HL-60 (cell line): ENCODE data around the gene RAB3C.

ENCODE experiments used
- DNase-seq, 2 experiments: peaks; one replicate each; pipeline ENCODE4 v3.0.0-alpha.2; 2010 to 2020; ENCODE audit warnings: low read depth in 1 of 2, low spot score in 1 of 2
- H3K27ac ChIP-seq: fragments of 250-450 bp; sonication (Bioruptor Pico); replicated peaks from 2 replicates; pipeline ENCODE4 v1.5.1; 2020; ENCODE audit warnings: mild to moderate bottlenecking, moderate library complexity
- H3K27me3 ChIP-seq: fragments of 250-450 bp; sonication (Bioruptor Pico); 2 replicates; pipeline ENCODE4 v1.5.1; 2021; ENCODE audit warnings: mild to moderate bottlenecking, moderate library complexity; ENCODE audit not compliant: insufficient read depth, poor library complexity, severe bottlenecking
- H3K4me3 ChIP-seq: replicated peaks from 2 replicates; pipeline ENCODE4 v1.5.1; 2011; ENCODE audit warnings: mild to moderate bottlenecking, control low read depth, low read length; ENCODE audit not compliant: insufficient read depth
- CTCF ChIP-seq: IDR thresholded peaks from one replicate; pipeline ENCODE4 v1.5.1; 2011; ENCODE audit warnings: low read length, control low read depth, inconsistent platforms; ENCODE audit not compliant: insufficient read depth
- GABPA ChIP-seq: IDR thresholded peaks from 2 replicates; pipeline ENCODE4 v1.6.1; 2012; ENCODE audit warnings: low read depth
- POLR2AphosphoS5 ChIP-seq: IDR thresholded peaks from 2 replicates; pipeline ENCODE4 v1.6.1; 2012; ENCODE audit warnings: low read depth
- REST ChIP-seq: IDR thresholded peaks from 2 replicates; pipeline ENCODE4 v1.6.1; 2012; ENCODE audit warnings: low read depth; ENCODE audit not compliant: insufficient replicate concordance
- SPI1 ChIP-seq: IDR thresholded peaks from 2 replicates; pipeline ENCODE4 v1.6.1; 2012; ENCODE audit warnings: low read depth, mild to moderate bottlenecking, borderline replicate concordance

Gene RAB3C

GRCh38 chr5:58836351-58836750, 253.5 kb downstream of the RAB3C start:
- DNase-seq, result no peak
- H3K27me3 ChIP-seq, result no peaks in the 10 kb centered on the region
- no peak overlapping the region for H3K4me3 ChIP-seq
- H3K27ac ChIP-seq, result no peak overlapping the region
- no peak for TF ChIP-seq REST

GRCh38 chr5:58838729-58839128, 255.9 kb downstream of the RAB3C start:
- Histone ChIP-seq H3K27me3 (no peaks in the 10 kb centered on the region), H3K4me3 (no peak overlapping the region), H3K27ac (no peak overlapping the region)
- DNase-seq, result no peak
- no peak for TF ChIP-seq REST
- TF ChIP-seq CTCF, result no peak
- no peak for TF ChIP-seq SPI1
- TF ChIP-seq POLR2AphosphoS5, result no peak
- TF ChIP-seq GABPA, result no peak

GRCh38 chr5:58842852-58843251, 260.0 kb downstream of the RAB3C start:
- TF ChIP-seq POLR2AphosphoS5, result no peak
- TF ChIP-seq SPI1, result no peak
- no peak for TF ChIP-seq GABPA
- TF ChIP-seq CTCF, result no peak
- TF ChIP-seq REST, result no peak

GRCh38 chr5:58844395-58844794, 261.5 kb downstream of the RAB3C start:
- TF ChIP-seq REST, result no peak
- no peak for TF ChIP-seq CTCF
- no peak for TF ChIP-seq SPI1
- TF ChIP-seq POLR2AphosphoS5, result no peak
- no peak for TF ChIP-seq GABPA

More at GRCh38 chr5:58842852-58843251, 260.0 kb downstream of the RAB3C start:
- DNase-seq, result no peak
- no peak overlapping the region for H3K27ac ChIP-seq
- no peak overlapping the region for H3K4me3 ChIP-seq
- no peaks in the 10 kb centered on the region for H3K27me3 ChIP-seq

More at GRCh38 chr5:58844395-58844794, 261.5 kb downstream of the RAB3C start:
- DNase-seq, result no peak
- no peak overlapping the region for H3K27ac ChIP-seq
- H3K4me3 ChIP-seq, result no peak overlapping the region
- H3K27me3 ChIP-seq, result no peaks in the 10 kb centered on the region
